WERI-Rb-1 (cell line): ENCODE measurements around the gene NRG3.

Source experiments
- DNase-seq: peaks from one replicate; pipeline ENCODE4 v3.0.0-alpha.2; 2020
- H3K27ac ChIP-seq: fragments of 250-450 bp; sonication (Bioruptor Pico); 2 replicates; pipeline ENCODE4 v1.5.1; 2020; ENCODE audit warnings: mild to moderate bottlenecking, moderate library complexity
- H3K27me3 ChIP-seq: fragments of 250-450 bp; sonication (Bioruptor Pico); 2 replicates; pipeline ENCODE4 v1.5.1; 2021; ENCODE audit warnings: mild to moderate bottlenecking, low read depth, moderate library complexity; ENCODE audit not compliant: insufficient read depth, severe bottlenecking
- H3K36me3 ChIP-seq: fragments of 250-450 bp; sonication (Bioruptor Pico); 2 replicates; pipeline ENCODE4 v1.5.1; 2020; ENCODE audit warnings: mild to moderate bottlenecking, moderate library complexity
- H3K4me3 ChIP-seq: 2 replicates; pipeline ENCODE4 v1.5.1; 2011; ENCODE audit warnings: low read depth, mild to moderate bottlenecking, control low read depth, low read length
- H3K9me3 ChIP-seq: fragments of 250-450 bp; sonication (Bioruptor Pico); 2 replicates; pipeline ENCODE4 v1.5.1; 2021; ENCODE audit warnings: mild to moderate bottlenecking, moderate library complexity; ENCODE audit not compliant: severe bottlenecking
- TF ChIP-seq, protein P1 (sequence below): IDR thresholded peaks from 2 replicates; pipeline ENCODE4 v1.5.1; 2011; ENCODE audit warnings: low read depth, mild to moderate bottlenecking, control low read depth, inconsistent platforms, low read length

Gene NRG3

DNA sequence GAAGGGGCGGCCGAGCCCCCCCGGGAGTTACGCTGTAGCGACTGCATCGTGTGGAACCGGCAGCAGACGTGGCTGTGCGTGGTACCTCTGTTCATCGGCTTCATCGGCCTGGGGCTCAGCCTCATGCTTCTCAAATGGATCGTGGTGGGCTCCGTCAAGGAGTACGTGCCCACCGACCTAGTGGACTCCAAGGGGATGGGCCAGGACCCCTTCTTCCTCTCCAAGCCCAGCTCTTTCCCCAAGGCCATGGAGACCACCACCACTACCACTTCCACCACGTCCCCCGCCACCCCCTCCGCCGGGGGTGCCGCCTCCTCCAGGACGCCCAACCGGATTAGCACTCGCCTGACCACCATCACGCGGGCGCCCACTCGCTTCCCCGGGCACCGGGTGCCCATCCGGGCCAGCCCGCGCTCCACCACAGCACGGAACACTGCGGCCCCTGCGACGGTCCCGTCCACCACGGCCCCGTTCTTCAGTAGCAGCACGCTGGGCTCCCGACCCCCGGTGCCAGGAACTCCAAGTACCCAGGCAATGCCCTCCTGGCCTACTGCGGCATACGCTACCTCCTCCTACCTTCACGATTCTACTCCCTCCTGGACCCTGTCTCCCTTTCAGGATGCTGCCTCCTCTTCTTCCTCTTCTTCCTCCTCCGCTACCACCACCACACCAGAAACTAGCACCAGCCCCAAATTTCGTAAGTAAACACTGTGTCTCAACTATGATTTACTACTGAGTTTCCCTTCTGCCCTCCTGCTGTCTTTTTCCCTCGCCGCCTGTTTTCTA, 666 bp downstream of the NRG3 start:
- Histone ChIP-seq H3K27ac (no peak overlapping the region), H3K4me3 (peak overlapping the region; percentile 38), H3K9me3 (no peaks in the 10 kb centered on the region), H3K36me3 (no peaks in the 10 kb centered on the region), H3K27me3 (peaks cover 29% of the 10 kb centered on the region)
- TF ChIP-seq, protein P1, sequence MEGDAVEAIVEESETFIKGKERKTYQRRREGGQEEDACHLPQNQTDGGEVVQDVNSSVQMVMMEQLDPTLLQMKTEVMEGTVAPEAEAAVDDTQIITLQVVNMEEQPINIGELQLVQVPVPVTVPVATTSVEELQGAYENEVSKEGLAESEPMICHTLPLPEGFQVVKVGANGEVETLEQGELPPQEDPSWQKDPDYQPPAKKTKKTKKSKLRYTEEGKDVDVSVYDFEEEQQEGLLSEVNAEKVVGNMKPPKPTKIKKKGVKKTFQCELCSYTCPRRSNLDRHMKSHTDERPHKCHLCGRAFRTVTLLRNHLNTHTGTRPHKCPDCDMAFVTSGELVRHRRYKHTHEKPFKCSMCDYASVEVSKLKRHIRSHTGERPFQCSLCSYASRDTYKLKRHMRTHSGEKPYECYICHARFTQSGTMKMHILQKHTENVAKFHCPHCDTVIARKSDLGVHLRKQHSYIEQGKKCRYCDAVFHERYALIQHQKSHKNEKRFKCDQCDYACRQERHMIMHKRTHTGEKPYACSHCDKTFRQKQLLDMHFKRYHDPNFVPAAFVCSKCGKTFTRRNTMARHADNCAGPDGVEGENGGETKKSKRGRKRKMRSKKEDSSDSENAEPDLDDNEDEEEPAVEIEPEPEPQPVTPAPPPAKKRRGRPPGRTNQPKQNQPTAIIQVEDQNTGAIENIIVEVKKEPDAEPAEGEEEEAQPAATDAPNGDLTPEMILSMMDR = no peak
- DNase-seq = no peak

DNA sequence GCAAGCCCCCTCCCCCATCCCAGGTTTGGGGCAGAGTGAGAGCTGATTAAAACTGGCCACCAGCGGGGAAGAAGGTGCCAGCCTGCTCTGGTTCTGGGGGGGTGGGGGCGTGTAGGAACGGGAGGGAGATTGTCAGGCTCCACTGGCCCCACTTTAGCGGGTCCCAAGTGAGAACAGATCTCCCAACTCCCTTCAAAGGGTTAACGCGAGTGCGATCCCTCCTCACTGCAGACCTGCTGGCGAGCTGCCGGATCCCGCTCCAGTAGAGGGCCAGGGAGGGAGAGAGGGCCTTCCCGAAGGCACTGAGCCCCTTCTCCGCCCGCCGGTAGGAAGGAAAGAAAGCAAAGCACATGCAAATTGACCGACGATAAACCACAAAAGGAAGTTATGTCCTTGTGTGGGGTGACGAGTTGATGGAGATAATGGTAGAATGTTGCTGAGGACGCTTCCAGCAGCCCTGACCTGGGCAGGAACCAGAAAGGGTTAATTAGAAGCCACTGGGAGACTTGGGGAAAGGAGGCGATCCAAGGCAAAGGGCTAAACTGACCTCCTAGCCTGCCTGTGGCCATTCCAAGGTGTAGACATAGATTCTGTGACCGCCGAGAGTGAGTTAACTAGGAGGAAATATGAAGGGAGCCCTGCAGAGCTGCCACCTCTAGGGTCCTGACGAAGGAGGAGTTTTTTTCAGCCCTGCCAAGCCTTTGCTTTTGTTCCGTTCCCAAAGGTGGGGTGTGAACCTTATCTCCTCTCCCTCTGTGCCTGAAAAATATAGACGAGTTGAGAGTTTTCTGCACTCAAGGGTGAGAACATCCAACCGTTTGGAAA, 1.5 kb downstream of the NRG3 start:
- no peaks in the 10 kb centered on the region for H3K36me3 ChIP-seq
- no peak overlapping the region for H3K27ac ChIP-seq
- peaks cover 29% of the 10 kb centered on the region for H3K27me3 ChIP-seq
- no peaks in the 10 kb centered on the region for H3K9me3 ChIP-seq
- DNase-seq = peak; percentile 46
- peak overlapping the region; percentile 38 for H3K4me3 ChIP-seq
- TF ChIP-seq, protein P1 = no peak

DNA sequence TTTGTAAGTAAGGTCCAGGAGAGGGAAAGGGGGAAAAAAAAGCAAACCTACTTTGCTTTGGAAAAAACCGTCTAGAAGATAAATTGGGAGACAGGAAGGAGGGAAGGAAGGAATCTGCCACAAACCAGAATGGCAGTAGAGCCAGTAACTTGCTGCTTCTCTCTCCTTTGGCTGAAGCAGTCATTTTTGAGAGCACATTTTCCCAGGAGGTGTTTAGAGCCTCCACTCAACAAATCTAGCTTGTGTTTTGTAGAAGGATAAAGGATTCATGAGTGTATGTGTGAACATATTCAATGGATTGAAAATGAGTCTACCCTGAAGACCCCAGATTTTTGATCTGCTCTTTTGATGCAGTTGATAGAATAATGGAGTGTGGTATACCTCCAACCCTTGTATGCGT, 2.6 kb downstream of the NRG3 start:
- TF ChIP-seq, protein P1 = no peak

DNA sequence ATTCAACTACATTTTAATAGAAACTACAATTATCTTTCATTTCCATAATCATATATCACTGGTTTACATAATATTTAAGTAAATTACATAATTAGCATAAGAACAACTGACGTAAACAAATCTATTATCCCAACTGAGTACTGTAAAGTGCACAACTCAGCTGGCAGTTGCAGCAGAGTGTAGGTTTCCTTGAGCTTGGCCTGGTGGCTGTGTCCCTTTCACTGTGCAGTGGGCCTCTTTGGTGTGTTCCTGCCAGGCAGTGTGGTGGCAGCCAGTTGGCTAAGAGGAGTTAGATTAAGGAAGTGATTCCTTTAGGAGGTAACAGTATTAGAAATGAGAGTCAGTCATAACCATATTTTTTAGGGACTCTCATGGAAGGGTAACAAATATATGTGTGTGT, 7.0 kb downstream of the NRG3 start:
- Histone ChIP-seq H3K27me3 (peaks cover 4% of the 10 kb centered on the region), H3K4me3 (no peak overlapping the region), H3K9me3 (no peaks in the 10 kb centered on the region), H3K36me3 (no peaks in the 10 kb centered on the region), H3K27ac (no peak overlapping the region)
- TF ChIP-seq, protein P1 = no peak
- DNase-seq = no peak

More for the DNA sequence above, 2.6 kb downstream of the NRG3 start:
- no peak overlapping the region for H3K27ac ChIP-seq
- no peak for DNase-seq
- no peak overlapping the region for H3K4me3 ChIP-seq
- no peaks in the 10 kb centered on the region for H3K36me3 ChIP-seq
- no peaks in the 10 kb centered on the region for H3K9me3 ChIP-seq
- peaks cover 29% of the 10 kb centered on the region for H3K27me3 ChIP-seq

DNA sequence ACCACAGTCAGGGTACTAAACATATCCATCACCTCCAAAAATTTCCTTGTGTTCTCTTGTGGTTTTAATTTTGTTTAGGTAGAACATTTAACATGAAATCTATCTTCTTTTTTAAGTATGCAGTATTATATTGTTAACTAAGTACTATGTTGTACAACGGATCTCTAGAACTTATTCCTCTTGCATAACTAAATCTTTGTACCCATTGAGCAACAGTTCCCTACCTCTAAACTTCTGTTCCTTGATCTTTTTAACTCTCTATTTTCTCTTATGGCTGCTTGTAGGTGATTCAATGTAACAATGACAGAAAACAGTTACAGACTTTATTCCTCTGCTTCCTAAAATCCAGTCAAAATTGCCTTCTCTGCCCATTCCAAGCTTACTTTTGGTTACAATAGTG, 9.9 kb downstream of the NRG3 start:
- H3K4me3 ChIP-seq = no peak overlapping the region
- no peaks in the 10 kb centered on the region for H3K36me3 ChIP-seq
- no peak for DNase-seq
- TF ChIP-seq, protein P1 = no peak
- no peaks in the 10 kb centered on the region for H3K9me3 ChIP-seq
- H3K27ac ChIP-seq = no peak overlapping the region
- no peaks in the 10 kb centered on the region for H3K27me3 ChIP-seq
